Measurements from ENCODE around the gene OCA2.

- TF ChIP-seq CTCF (IDR thresholded peaks at IDR 0.05) = no peak
- no peak for TF ChIP-seq POLR2A (IDR thresholded peaks at IDR 0.05)
Measured at GRCh38 chr15:27722102-27722501, 377.0 kb downstream of the OCA2 start.
